DND-41 (cell line): ENCODE data around the gene TYK2.

Source experiments
- ATAC-seq: fragments of 200-7000 bp; cut with Tn5 transposase; 3 replicates; pipeline ENCODE4 v1.9.1; 2021; ENCODE audit warnings: low read depth; ENCODE audit not compliant: insufficient read depth
- DNase-seq: peaks from one replicate; pipeline ENCODE4 v3.0.0-alpha.2; 2020
- H2AFZ ChIP-seq: 2 replicates; pipeline ENCODE4 v1.6.0; 2012; ENCODE audit warnings: low read depth, low read length
- H3K27ac ChIP-seq: 2 replicates; pipeline ENCODE4 v1.5.1; 2012; ENCODE audit warnings: low read length, inconsistent platforms
- H3K27me3 ChIP-seq: fragments of 200-600 bp; sonication (generic); 2 replicates; pipeline ENCODE4 v1.6.0; 2012; ENCODE audit warnings: low read length, mild to moderate bottlenecking, inconsistent platforms; ENCODE audit not compliant: insufficient read depth, poor library complexity
- H3K36me3 ChIP-seq: 2 replicates; pipeline ENCODE4 v1.5.1; 2012; ENCODE audit warnings: low read length, inconsistent platforms; ENCODE audit not compliant: insufficient read depth
- H3K4me1 ChIP-seq: 2 replicates; pipeline ENCODE4 v1.5.1; 2012; ENCODE audit warnings: mild to moderate bottlenecking, low read length; ENCODE audit not compliant: insufficient read depth
- H3K4me2 ChIP-seq: 2 replicates; pipeline ENCODE4 v1.6.0; 2012; ENCODE audit warnings: mild to moderate bottlenecking, moderate library complexity, low read length, inconsistent platforms; ENCODE audit not compliant: insufficient read depth
- H3K4me3 ChIP-seq, 2 experiments: fragments of 200-600 bp in 1 of 2; shearing (Covaris generic) in 1 of 2; 2 replicates each; pipeline ENCODE4 v1.5.1; 2012 to 2016; ENCODE audit warnings: inconsistent platforms in 2 of 2, low read length in 2 of 2, mild to moderate bottlenecking in 2 of 2, low read depth in 1 of 2, moderate library complexity in 1 of 2
- H3K79me2 ChIP-seq: 2 replicates; pipeline ENCODE4 v1.6.0; 2012; ENCODE audit warnings: low read length, inconsistent platforms; ENCODE audit not compliant: insufficient read depth
- H3K9ac ChIP-seq: 2 replicates; pipeline ENCODE4 v1.6.0; 2012; ENCODE audit warnings: low read depth, mild to moderate bottlenecking, inconsistent platforms, low read length, moderate library complexity
- H3K9me3 ChIP-seq: 2 replicates; pipeline ENCODE4 v1.5.1; 2012; ENCODE audit warnings: low read length, moderate library complexity, mild to moderate bottlenecking, inconsistent platforms; ENCODE audit not compliant: insufficient read depth, severe bottlenecking
- H4K20me1 ChIP-seq: 2 replicates; pipeline ENCODE4 v1.6.0; 2012; ENCODE audit warnings: low read length; ENCODE audit not compliant: insufficient read depth
- CTCF ChIP-seq: IDR thresholded peaks from 2 replicates; pipeline ENCODE4 v1.5.1; 2012; ENCODE audit warnings: borderline replicate concordance, low read length, moderate library complexity, mild to moderate bottlenecking; ENCODE audit not compliant: poor library complexity, severe bottlenecking; ENCODE audit errors: extremely low read depth
- EZH2 ChIP-seq: IDR thresholded peaks from 3 replicates; pipeline ENCODE4 v1.6.1; 2012; ENCODE audit warnings: borderline replicate concordance, low read depth, mild to moderate bottlenecking, moderate library complexity, low read length, inconsistent platforms; ENCODE audit not compliant: severe bottlenecking

Gene TYK2

DNA sequence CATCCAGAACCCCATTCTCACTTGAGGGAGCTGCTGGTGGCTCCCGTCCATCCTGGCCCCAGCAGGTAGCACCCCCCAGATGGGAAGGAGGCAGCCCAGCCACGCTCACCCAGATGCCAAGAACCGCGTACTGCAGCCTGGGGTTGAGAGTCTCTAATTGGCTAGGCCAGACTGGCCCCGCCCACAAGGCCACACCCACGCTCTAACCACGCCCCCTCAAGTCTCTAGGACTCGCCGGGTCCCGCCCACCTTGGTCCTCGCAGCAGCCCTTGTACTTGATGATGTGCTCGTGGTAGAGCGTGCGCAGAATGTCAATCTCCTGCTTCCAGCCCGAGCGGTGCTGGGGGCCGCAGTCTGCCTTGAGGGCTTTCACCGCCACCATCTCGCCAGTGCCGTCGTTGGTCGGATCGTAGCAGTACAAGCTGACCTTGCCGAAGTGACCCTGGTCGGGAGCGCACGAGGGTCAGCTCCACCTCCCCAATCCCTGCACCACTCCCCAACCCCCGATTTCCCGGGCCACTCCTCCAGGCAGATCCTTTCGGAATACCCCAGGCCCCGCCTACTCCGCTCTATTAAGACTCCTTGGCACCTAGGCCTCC lies 26.5 kb downstream of the TYK2 start:
- Histone ChIP-seq H3K4me2 (no peak overlapping the region), H4K20me1 (no peaks in the 10 kb centered on the region; the same call in none of the 2 replicates), H3K79me2 (no peaks in the 10 kb centered on the region), H3K9me3 (no peaks in the 10 kb centered on the region), H3K27ac (no peak overlapping the region), H2AFZ (no peak overlapping the region), H3K4me3 (no peak overlapping the region), H3K4me1 (no peaks in the 10 kb centered on the region), H3K27me3 (no peaks in the 10 kb centered on the region), H3K9ac (no peak overlapping the region), H3K36me3 (peaks cover 58% of the 10 kb centered on the region)
- ATAC-seq (peak; percentile 73), DNase-seq (peak; percentile 60)
- TF ChIP-seq CTCF, result no peak
- TF ChIP-seq EZH2, result no peak

GRCh38 chr19:10352764-10353671 lies 27.4 kb downstream of the TYK2 start:
- no peak overlapping the region for H2AFZ ChIP-seq
- H3K36me3 ChIP-seq, result peaks cover 55% of the 10 kb centered on the region
- H3K4me3 ChIP-seq, result no peak overlapping the region
- no peaks in the 10 kb centered on the region for H3K27me3 ChIP-seq
- no peaks in the 10 kb centered on the region for H3K4me1 ChIP-seq
- DNase-seq, result no peak
- H3K9ac ChIP-seq, result no peak overlapping the region
- H3K9me3 ChIP-seq, result no peaks in the 10 kb centered on the region
- H3K27ac ChIP-seq, result no peak overlapping the region
- no peak overlapping the region for H3K4me2 ChIP-seq
- no peak; the same call in 2 of the 3 replicates for ATAC-seq
- no peaks in the 10 kb centered on the region; the same call in none of the 2 replicates for H4K20me1 ChIP-seq
- TF ChIP-seq CTCF (no peak), EZH2 (no peak)
- H3K79me2 ChIP-seq, result no peaks in the 10 kb centered on the region

DNA sequence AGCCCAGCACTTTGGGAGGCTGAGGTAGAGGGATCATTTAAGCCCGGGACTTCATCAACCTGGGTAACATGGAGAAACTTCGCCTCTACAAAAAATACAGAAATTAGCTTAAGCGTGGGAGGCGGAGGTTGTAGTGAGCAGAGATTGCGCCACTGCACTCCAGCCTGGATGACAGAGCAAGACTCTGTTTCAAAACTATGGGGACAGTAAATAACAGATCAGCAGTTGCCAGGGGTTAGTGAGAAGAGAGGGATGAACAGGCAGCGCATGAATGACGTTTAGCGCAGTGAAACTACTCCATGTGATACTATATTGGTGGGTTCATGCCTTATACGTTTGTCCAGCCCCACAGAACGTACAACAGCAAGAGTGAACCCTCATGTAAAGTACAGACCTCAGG lies 33.9 kb downstream of the TYK2 start:
- H3K27me3 ChIP-seq, result no peaks in the 10 kb centered on the region
- no peaks in the 10 kb centered on the region for H3K79me2 ChIP-seq
- ATAC-seq (no peak), DNase-seq (no peak)
- TF ChIP-seq EZH2, result no peak
- no peak for TF ChIP-seq CTCF
- no peaks in the 10 kb centered on the region for H3K4me1 ChIP-seq
- no peaks in the 10 kb centered on the region for H3K9me3 ChIP-seq
- no peak overlapping the region for H2AFZ ChIP-seq
- H3K36me3 ChIP-seq, result peaks cover 7% of the 10 kb centered on the region
- H3K27ac ChIP-seq, result no peak overlapping the region
- no peak overlapping the region for H3K9ac ChIP-seq
- no peak overlapping the region for H3K4me3 ChIP-seq
- H3K4me2 ChIP-seq, result no peak overlapping the region
- no peaks in the 10 kb centered on the region; the same call in 1 of the 2 replicates for H4K20me1 ChIP-seq
